M059J (cell line): ENCODE data around the gene MAPK8IP1. TPM values are rescaled to one million over a fixed set of nuclear protein-coding genes. Genes with fewer than 3 reads are reported as not detected.
"Not testable (repeated sequence)": the region's sequence is repeated elsewhere in the genome, so short reads cannot be mapped to it uniquely, and the experiment has no call there.

Source experiments
- DNase-seq: peaks from one replicate; pipeline ENCODE4 v3.0.0-alpha.2; 2012; ENCODE audit warnings: low read depth
- total RNA-seq: library from RNA; depleted of rRNA; stranded (reverse); fragments of >200 nt; shearing (Covaris generic); gene quantifications from 2 replicates; pipeline ENCODE4 v1.2.3, GENCODE V29; 2014

Gene MAPK8IP1
- total RNA-seq, 1 experiment from 2014 or later, result 6.6 TPM

GRCh38 chr11:45889966-45890365 is 4.5 kb downstream of the MAPK8IP1 start:
- no peak for DNase-seq

- no peak for DNase-seq
Measured at GRCh38 chr11:45890886-45891550, 5.6 kb downstream of the MAPK8IP1 start.

- DNase-seq, result no peak
Measured at GRCh38 chr11:45892856-45893255, 7.4 kb downstream of the MAPK8IP1 start.

- no peak for DNase-seq
Measured at GRCh38 chr11:45894555-45895247, 9.2 kb downstream of the MAPK8IP1 start.

GRCh38 chr11:45895553-45896259 is 10.3 kb downstream of the MAPK8IP1 start:
- DNase-seq, result no peak

- no peak for DNase-seq
Measured at GRCh38 chr11:45896422-45896984, 11.1 kb downstream of the MAPK8IP1 start.

GRCh38 chr11:45897556-45897955 is 12.1 kb downstream of the MAPK8IP1 start:
- no peak for DNase-seq

GRCh38 chr11:45899086-45899447 is 13.6 kb downstream of the MAPK8IP1 start:
- DNase-seq, result no peak

GRCh38 chr11:45899448-45900174 is 14.2 kb downstream of the MAPK8IP1 start:
- DNase-seq, result peak; percentile 89

- DNase-seq, result not testable (repeated sequence)
Measured at GRCh38 chr11:45900175-45900800, 14.8 kb downstream of the MAPK8IP1 start.

GRCh38 chr11:45900916-45901617 is 15.6 kb downstream of the MAPK8IP1 start:
- DNase-seq, result no peak

- DNase-seq, result no peak
Measured at GRCh38 chr11:45901626-45902025, 16.2 kb downstream of the MAPK8IP1 start.

- DNase-seq, result no peak
Measured at GRCh38 chr11:45902452-45903380, 17.3 kb downstream of the MAPK8IP1 start.

- no peak for DNase-seq
Measured at GRCh38 chr11:45904309-45904915, 19.0 kb downstream of the MAPK8IP1 start.

GRCh38 chr11:45905095-45905494 is 19.6 kb downstream of the MAPK8IP1 start:
- DNase-seq, result no peak

- not testable (repeated sequence) for DNase-seq
Measured at GRCh38 chr11:45905576-45905975, 20.1 kb downstream of the MAPK8IP1 start.

- DNase-seq, result no peak
Measured at GRCh38 chr11:45906096-45906682, 20.7 kb downstream of the MAPK8IP1 start.

GRCh38 chr11:45906965-45907611 is 21.6 kb downstream of the MAPK8IP1 start, which contains the start of gene FREY1:
Gene FREY1 (minus strand): TSS chr11:45907271. CDS start chr11:45907245, 26 bp downstream.
- DNase-seq, result no peak
